Uterus (tissue), 2 donors: ENCODE data around the gene MLF1.

Source experiments
- CTCF ChIP-seq, 4 experiments: fragments of 200-600 bp in 2 of 4; fragments of 450-650 bp in 2 of 4; sonication (generic) in 2 of 4; IDR thresholded peaks; one replicate each; pipeline ENCODE4 v1.5.1; 2016 to 2019; ENCODE audit warnings: antibody characterized with exemption in 4 of 4, mild to moderate bottlenecking in 2 of 4, moderate library complexity in 1 of 4
- POLR2A ChIP-seq, 2 donors: fragments of 450-650 bp; IDR thresholded peaks; one replicate each; pipeline ENCODE4 v1.6.1; 2016; ENCODE audit warnings: antibody characterized with exemption in 2 of 2, mild to moderate bottlenecking in 1 of 2, moderate library complexity in 1 of 2

- peak; percentile 84 to 96 (median 94) for TF ChIP-seq CTCF (IDR thresholded peaks at IDR 0.05)
- peak; percentile 11 to 17 for TF ChIP-seq POLR2A (IDR thresholded peaks at IDR 0.05)
Observed at GRCh38 chr3:158644345-158644908, 73.4 kb downstream of the MLF1 start, which contains the start of gene GFM1.
